Medulla oblongata (tissue), 1 donor: ENCODE results near the gene CCR5AS.

Experiments
- DNase-seq: peaks from one replicate; pipeline ENCODE4 v3.0.0-alpha.2; 2015; ENCODE audit errors: extremely low spot score

Gene CCR5AS

GRCh38 chr3:46380471-46381221 is 26.2 kb downstream of the CCR5AS start:
- DNase-seq: peak; percentile 31

- DNase-seq: peak; percentile 87
Measured at GRCh38 chr3:46378426-46378942, 28.4 kb downstream of the CCR5AS start.

GRCh38 chr3:46375814-46376213 is 31.1 kb downstream of the CCR5AS start:
- no peak for DNase-seq

- no peak for DNase-seq
Measured at GRCh38 chr3:46375218-46375617, 31.6 kb downstream of the CCR5AS start.

GRCh38 chr3:46374755-46375154 is 32.1 kb downstream of the CCR5AS start:
- DNase-seq: no peak

- DNase-seq: peak; percentile 74
Measured at GRCh38 chr3:46372492-46373359, 34.1 kb downstream of the CCR5AS start.

- DNase-seq: no peak
Measured at GRCh38 chr3:46371519-46372340, 35.1 kb downstream of the CCR5AS start.

- DNase-seq: peak; percentile 30
Measured at GRCh38 chr3:46370839-46371518, 35.9 kb downstream of the CCR5AS start, which contains the start of gene CCR5. TSS of gene CCR5 (plus strand) at chr3:46370946. CDS start at chr3:46372903, 1,957 bp downstream.

GRCh38 chr3:46369675-46370132 is 37.2 kb downstream of the CCR5AS start:
- no peak for DNase-seq

- DNase-seq: no peak
Measured at GRCh38 chr3:46369151-46369550, 37.7 kb downstream of the CCR5AS start.

GRCh38 chr3:46368569-46368968 is 38.3 kb downstream of the CCR5AS start:
- DNase-seq: peak; percentile 83

GRCh38 chr3:46367811-46368210 is 39.1 kb downstream of the CCR5AS start:
- no peak for DNase-seq

GRCh38 chr3:46365737-46366524 is 40.9 kb downstream of the CCR5AS start:
- DNase-seq: no peak

GRCh38 chr3:46365041-46365440 is 41.8 kb downstream of the CCR5AS start:
- no peak for DNase-seq

- DNase-seq: no peak
Measured at GRCh38 chr3:46361408-46362283, 45.2 kb downstream of the CCR5AS start.

- no peak for DNase-seq
Measured at GRCh38 chr3:46360907-46361306, 46.0 kb downstream of the CCR5AS start.

- DNase-seq: peak; percentile 53
Measured at GRCh38 chr3:46359733-46360493, 47.0 kb downstream of the CCR5AS start.

GRCh38 chr3:46358466-46358865 is 48.4 kb downstream of the CCR5AS start:
- DNase-seq: no peak
